ENCODE measurements around the gene ZFP64.
"Not testable (repeated sequence)": the region's sequence is repeated elsewhere in the genome, so short reads cannot be mapped to it uniquely, and the experiment has no call there.

ZFP64 gene

DNA sequence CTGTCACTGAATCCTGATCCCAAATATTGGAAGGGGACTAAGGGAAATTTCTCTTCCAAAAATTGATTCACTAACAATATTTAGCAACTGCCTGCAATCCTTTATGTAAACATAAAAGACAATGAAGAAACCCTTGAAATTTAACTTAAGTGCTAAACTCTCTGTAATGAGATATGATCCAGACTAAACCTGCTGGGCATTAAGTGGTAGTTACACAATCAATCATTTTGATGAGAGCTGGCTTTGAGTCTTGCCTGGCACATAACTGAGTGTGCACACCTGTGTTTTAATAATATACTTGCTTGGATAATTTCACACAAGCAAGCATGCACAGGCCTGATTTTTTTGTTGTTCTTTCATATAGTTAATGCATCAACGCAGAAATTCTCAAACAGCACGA is 9.8 kb upstream of the ZFP64 start:
- DNase-seq (ENCODE audit: low spot score) = no peak

DNA sequence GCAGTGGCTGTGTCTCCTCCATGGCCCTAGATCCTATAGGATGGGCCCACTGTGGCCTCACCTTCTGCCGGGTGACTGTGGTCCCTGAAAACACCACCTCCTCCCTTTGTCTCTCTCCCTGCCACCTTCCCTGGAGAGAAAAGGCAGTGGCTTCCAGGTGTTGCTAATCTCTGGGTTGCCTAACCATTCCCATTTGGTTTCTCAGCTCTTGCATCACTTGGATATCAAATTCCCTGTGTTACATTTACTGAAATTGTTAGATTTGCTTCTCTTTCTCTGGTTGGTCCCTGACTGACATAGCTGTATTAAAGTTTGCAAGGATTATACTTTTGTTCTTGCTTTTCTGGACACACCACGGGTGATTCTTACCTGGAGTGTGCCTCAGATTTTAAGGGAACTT is 9.3 kb upstream of the ZFP64 start:
- DNase-seq (ENCODE audit: low spot score) = no peak

DNA sequence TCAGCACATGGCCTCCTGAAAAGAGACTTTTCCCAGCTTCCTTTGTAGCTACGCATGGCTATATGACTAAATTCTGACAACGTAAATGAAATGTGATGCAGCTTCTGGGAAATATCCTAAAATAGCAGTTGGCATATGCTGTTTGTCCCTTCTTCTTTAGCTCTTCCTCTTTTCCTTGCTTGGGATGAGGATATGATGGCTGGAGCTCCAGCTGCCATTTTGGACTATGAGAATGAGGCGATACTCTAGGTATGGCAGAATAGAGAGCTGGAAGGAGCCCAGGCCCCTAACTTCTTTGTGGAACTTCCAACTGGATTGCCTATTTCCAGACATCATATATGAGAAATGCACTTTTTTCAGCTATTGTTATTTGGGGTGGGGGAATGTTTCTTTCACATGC is 5.3 kb upstream of the ZFP64 start:
- no peak for DNase-seq (ENCODE audit: low spot score)

DNA sequence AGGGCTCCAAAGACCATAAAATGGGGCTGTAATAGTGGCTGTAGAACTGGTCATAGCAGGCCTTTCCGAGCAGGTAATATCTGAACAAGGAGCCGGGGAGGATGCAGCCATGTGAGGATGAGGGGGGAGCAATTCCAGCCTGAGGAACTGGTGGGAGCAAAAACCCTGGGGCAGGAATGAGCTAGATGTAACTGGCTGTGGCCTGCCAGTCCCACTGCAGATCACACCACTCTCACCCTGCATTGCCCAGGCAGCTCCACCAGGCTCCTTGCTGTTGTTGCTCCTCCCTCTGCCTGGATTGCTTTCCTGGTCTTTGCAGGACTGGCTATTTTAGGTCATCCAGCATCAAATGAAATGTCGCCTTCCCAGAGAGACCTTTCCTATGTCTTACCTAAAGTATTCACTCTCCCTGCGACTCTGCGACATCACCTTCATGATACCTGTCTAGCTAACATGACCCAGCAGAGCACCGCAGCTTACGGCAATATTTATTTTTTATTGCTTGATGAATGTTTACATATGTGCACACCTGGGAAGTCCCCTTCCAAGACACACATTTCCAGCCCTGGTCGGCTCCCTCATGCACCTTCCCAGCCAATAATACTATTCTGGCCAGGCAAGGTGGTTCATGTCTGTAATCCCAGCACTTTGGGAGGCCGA is 2.4 kb upstream of the ZFP64 start:
- no peak for DNase-seq (ENCODE audit: low spot score)

DNA sequence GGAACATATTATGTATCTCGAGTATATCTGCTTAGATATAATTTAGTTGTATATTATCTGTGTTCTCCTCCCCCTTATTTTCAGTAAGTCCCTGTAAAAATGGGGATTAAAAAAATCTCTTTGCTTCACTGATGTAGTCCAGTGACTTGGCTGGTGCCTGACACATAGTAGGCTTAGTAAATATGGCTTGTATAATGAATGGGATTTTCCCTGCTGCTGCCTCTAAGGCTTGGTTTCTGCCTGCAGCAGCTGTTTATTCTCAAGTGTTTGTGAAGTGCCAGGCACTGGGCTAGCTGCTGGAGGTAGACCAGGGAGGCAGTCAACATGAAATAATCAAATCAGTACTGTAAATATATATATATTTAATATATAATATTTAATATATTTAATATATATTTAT is 1.6 kb upstream of the ZFP64 start:
- DNase-seq (ENCODE audit: low spot score) = no peak

DNA sequence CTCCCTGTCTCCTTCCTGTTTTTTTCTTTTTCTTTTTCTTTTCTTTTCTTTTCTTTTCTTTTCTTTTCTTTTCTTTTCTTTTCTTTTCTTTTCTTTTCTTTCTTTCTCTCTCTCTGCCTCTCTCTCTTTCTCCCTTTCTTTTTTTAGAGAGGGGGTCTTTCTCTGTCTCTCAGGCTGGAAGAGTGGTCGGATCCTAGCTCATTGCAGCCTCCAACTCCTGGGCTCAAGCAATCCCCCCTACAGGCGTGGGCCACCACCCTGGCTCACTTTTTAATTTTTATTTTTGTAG is 1.1 kb upstream of the ZFP64 start:
- DNase-seq (ENCODE audit: low spot score) = not testable (repeated sequence)

DNA sequence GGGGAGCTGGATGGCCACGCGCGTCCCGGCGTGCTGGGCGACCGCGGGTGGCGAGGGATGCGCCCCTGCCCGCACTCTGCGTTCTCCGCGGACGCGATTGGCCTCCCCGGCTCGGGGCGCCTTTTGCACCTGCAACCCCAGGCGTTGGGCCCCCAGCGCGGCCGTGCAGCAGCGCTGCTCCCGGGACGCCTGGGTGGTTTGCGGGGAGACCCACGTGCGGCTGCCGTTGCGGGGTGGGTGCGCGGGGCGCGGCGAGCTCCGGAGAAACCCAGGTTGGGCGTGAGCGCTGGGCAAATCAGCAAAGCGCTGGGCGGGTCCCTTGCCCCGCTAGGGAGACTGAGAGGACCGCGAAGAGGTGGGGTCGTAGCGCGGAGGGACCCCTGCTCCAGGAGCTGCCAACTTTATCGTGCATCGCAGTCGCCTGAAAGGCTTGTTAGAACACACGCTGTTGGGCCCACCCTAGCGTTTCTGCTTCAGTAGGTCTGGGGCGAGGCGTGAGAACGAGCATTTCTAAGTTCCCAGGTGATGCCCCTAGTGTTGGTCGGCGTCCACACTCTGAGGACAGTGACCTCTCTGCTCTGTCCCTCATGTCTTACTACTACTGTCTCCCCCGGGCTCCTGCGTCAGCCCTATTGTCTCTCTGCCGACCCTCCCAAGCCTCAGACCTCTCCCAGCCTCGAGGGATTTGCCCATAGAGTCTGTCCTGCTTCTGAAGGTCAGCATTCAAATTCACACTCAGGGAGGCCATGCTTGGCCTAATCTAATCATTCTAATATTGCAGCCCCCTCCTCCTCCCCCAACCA is 538 bp upstream of the ZFP64 start:
- peak; percentile 78 for DNase-seq (ENCODE audit: low spot score)

DNA sequence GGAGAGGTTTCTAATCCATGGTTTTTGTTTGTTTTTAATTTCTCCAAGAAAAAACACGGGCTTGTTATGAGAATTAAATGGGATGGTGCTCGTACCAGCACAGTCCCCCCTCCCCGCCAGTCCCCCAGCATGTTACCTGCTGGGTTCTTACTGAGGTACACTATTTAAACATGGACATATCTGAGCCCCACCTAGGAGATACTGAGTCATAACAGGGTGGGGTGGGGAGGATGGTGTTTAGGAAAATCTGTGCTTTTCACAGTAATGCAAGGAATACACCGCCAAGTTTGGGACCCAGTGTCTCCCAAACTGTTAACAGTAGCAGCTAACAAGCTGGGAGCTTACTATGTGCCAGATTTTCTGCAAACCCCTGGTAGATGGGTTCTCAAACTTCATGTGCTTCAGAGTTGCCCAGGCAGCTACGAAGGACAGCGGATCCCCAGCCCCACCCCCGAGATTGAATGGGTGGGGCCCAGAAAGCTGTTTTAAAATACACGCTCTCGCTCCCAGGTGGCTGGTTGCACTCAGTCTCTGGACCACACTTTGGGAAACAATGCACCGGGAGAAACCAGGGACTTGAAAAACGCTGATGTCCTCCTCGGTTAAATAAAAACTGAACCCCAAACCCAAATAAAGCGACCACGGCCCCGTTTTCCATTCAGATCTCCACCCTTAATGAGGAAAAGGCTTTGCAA is 995 bp downstream of the ZFP64 start:
- peak; percentile 57 for DNase-seq (ENCODE audit: low spot score)

DNA sequence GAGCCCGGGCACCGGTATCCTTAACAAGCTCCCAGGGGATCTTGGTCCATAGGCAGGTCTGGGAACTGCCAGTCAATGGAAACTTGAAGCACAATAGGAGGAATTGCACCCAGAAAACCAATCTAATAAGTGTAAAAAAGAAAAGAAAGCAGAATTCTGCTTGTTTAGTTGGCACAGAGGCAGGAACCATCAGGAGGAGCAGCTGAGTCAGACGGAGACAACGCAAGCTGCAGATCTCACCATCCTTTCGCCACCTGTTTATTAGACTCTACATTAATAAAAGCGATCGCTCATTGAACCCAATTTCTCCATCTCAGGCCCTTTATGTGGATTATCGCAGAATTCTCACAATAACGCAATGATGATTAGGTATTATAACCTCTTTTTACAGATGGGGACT is 9.8 kb downstream of the ZFP64 start:
- DNase-seq (ENCODE audit: low spot score) = no peak

DNA sequence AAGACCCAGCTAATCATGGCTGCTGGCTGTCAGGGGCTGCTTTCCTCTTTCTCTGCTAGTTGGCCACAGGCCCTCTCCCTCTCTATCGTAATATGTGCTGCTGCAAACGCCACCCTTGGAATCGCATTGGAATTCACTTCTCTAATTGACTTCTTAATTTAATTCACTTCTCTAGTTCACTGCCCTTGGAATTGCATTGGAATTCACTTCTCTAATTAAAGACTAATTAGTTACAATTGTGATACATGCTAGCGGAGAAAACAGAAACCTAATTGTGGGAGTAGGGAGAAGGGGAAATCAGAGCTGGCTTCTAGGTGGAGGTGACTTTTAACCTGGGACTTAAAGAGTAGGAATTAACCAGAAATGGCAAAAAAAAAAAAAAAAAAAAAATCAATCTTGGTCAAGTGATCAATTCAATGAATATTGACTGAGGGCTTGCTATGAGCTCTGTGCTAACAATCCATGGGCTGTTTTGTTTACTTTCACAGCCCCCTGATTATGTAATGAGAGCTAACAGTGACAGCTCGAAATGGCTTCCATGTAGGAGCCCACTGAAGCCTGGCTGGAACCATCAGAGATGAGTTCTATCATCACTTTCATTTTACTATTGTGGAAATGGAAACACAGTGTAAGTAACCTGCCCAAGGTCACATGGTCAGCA is 11.3 kb downstream of the ZFP64 start:
- DNase-seq (ENCODE audit: low spot score) = no peak

DNA sequence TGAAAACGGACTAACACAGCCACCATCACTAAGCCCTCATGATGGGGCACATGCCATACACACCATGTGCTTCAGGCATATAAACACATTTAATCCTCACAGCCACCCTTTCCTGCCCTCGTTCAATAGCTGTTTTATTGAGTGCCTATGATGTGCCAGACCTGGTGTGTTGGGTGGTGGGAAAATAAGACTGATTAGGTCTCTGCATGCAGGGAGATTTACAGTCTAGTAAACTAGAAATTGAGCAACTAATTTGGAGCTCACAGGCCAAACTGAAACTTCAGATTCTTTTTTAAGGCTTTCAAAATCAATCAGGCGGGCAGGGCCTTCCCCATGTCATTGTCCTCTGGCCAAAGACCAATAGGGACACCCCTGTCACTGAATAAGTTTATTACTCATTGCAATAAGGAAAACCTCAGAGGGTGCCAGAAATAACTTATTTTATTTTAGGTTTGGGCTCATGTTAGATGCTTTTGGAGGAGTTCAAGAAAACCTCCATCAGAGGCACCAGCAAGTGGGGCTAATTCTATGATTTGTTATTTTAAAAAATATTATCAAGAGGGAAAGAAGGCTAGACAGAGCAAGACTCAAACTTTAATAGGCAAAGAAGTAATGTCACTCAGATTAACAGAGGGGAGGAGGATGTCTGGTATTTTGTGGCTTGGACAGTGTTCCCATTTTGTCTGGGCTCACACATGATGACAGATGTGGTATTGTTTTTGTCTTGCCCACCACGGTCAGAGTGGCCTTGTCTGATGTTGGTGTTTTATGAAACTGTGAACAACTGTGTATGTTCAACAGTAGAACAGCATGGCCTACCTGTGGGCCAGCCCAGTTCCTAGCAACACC is 12.0 kb downstream of the ZFP64 start:
- no peak for DNase-seq (ENCODE audit: low spot score)

DNA sequence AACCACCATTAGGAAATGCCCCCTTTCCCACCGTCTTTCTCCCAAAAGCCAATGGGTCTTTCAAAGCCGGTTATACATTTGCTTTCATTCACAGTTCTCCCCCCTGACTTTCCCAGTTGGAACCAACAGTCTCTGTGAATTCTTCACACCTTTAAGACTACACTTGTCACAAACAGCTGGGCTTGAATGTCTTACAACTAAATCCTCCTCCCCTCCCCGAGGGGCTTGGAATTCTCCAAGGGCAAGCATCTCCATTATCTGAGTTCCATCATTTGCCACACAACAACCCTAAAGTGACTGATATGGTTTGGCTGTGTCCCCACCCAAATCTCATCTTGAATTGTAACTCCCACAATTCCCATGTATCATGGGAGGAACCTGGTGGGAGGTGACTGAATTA is 12.9 kb downstream of the ZFP64 start:
- no peak for DNase-seq (ENCODE audit: low spot score)

DNA sequence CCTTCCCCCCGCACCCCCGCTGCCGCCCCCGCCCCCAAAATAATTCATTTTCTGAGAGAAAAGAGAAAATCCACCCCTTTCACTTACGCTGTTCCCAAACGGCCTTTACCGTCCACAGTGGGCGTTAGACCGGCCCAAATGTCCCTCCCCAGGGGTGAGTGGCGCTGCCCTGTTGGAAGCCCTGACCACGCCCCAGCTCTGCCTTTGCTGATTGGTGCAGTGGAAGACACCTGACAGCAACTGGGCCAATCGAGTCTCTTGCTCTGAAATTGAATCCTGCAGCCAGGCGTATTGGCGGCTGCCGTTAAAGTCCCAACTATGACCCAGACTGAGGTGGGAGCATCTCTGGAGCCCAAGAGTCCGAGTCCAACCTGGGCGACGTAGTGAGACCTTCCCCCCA is 15.7 kb downstream of the ZFP64 start:
- DNase-seq (ENCODE audit: low spot score) = no peak

DNA sequence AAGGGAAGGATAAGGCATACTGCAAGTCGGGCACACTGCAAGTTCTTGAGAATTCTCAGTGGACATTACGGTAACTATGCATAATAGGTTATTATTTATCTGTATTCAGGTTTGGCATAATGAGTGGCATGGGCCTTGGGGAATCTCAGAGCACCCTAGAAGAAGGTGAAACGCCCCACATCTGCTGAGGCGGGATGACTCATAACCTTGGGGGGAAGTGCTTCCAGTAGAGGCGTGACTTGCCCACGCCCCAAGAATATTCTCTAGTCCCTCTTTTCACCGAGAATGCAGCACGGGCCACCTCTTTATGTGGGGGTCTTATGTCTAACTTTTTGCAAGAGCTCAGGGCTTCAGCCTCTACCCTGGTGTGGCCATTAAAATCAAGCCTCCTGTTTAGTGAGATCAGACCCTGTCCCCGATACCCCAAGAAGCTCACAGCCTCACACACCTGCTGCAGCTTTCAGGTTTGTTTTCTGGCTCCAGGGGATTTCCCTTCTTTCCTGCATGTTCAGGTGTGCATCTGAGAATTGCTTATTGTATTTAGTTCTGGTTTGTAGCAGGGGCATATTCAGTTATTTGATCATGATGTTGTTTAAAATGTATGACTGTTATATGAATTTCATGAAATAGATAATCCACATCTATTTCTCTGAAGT is 19.1 kb downstream of the ZFP64 start:
- DNase-seq (ENCODE audit: low spot score) = no peak

DNA sequence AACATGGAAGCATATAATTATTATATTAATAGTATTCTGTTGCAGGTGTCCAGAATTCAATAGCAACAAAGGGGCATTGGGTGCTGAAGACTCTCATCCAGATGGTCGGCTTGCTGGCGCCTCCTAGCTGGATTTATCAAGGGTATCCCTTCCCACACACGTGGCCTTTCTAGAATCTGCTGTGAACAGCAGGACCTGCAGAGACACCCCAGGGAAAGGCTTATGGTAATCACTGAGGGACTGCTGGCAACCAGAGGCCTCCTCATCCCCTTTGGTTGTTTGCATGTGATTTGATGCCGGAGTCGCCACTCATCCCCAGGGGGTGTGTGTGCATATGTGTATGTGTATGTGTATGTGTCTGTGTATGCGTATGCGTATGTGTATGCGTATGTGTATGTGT is 20.6 kb downstream of the ZFP64 start:
- DNase-seq (ENCODE audit: low spot score) = no peak

DNA sequence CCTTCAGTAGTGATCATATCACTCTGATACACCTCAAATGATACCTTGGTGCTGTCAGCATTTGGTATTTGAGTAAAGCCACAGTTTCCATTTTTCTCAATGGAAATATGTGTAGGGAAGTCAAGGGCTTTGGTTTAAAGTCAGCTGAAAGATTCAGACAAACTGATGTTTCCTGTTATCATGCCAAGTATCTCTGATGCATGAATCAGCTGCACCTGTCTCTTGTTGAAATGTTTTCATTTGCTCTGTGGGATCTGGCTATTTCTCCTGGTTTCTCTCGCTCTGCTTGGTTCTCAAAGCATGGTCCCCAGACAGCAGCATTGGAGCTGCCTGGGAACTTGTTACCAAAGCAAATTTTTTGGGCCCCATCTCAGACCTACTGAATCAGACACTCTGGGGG is 23.5 kb downstream of the ZFP64 start:
- DNase-seq (ENCODE audit: low spot score) = no peak

DNA sequence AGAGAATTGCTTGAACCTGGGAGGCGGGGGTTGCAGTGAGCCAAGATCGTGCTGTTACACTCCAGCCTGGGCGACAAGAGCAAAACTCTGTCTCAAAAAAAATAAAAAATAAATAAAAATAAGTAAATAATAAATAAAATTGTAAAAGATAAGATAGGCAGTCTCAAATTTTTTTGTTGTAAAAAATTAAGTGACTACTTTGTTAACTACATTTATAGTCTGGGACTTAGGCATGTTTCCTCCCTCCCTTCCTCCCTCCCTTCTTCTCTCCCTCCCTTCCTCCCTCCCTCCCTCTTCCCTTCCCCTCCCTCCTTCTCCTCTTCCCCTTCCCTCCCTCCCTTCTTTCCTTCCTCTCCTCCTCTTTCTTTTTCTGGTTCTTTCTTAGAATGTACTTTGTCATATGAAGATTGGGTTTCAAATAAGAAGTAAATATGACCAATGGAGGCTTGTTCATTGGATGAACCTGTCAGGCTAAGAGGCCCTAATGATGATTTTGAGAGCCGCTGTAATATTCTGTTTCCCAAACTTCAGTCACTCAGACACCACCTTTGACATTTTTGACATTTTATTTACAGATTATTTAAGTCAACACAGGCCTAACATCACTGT is 24.2 kb downstream of the ZFP64 start:
- no peak for DNase-seq (ENCODE audit: low spot score)

DNA sequence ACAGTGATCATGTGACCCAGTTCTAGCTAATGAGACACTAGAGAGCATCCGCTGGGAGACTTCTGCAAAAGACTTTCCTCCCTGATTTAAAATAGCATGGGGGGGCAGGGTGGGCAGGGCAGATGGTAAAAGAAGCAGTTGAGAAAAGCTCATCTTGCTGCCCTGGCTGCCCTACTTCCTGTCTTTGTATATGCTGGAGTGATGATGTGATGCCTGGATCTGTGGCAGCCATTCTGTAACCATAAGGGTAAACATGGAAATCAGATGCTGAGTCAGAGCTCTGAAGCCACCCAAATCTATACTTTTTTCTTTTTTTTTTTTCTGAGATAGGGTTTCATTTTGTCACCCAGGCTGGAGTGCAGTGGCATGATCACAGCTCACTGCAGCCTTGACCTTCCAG is 25.4 kb downstream of the ZFP64 start:
- no peak for DNase-seq (ENCODE audit: low spot score)

DNA sequence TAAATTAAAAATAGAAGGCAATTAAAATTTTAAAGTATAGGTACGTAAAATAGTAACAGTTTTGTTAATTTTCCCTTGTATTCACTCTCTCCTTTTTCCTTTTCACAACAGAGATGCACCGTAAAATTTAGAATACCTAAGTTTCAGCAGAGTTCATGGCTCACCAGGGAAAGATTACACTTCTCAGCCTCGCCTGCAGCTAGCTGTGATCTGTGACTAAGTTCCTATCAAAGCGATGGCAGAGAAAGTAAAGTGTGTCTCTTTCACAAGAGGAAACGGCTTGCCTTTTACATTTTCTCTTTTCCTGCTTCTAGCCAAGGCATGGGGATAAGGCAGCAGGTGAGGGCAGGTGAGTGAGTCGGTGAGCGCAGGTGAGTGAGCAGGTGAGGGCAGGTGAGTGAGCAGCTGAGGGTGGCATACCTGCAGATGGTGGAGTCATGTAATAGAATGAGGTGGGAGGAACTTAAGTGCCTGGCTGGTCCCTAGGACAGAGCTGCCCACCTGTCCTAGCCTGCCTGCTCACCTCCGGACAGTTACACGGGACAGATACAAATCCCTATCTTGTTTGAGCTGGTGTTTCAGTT is 30.9 kb downstream of the ZFP64 start:
- no peak for DNase-seq (ENCODE audit: low spot score)

DNA sequence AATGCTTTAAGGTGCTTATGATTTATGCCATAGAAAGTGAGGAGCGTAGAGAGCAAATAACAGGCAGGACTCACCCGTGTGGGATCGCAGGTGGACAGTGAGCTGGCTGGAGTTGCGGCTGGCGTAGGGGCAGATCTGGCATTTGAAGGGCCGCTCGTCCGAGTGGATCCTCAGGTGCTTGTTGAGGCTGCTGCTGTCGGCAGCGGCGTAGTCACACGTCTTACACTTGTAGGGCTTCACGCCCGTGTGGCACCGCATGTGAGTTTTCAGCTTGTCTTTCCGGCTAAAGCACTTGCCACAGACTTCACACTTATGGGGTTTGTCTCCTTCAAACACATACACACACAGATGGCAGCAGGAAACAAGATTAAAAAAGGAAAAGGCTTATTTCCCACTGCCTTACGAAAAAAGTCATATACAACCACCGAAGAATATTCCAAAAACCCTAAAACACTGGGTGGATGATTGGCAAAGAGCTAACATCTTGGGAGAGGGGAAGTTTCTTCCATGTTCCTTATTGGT is 31.5 kb downstream of the ZFP64 start:
- no peak for DNase-seq (ENCODE audit: low spot score)
